Kidney (tissue), 14 donors: Measurements from ENCODE around the gene TMEM53. TPM values are rescaled to one million over a fixed set of nuclear protein-coding genes. Genes with fewer than 3 reads are reported as not detected.

Experiments used
- DNase-seq, 5 donors: peaks; one replicate each; pipeline ENCODE4 v3.0.0-alpha.2; 2013 to 2020
- FAIRE-seq: peaks from 2 replicates; lab custom pipeline; 2012; peaks lifted over from hg19 to GRCh38; lab: Jason Lieb, UNC
- H3K27ac ChIP-seq, 2 donors: one replicate each; pipeline ENCODE4 v1.7.0; 2013; ENCODE audit warnings: low read depth in 2 of 2, low read length in 2 of 2, inconsistent platforms in 1 of 2
- H3K27me3 ChIP-seq: one replicate; pipeline ENCODE4 v1.7.1; 2013; ENCODE audit warnings: low read length, inconsistent platforms; ENCODE audit not compliant: control insufficient read depth, insufficient read depth
- H3K36me3 ChIP-seq, 3 donors: one replicate each; pipeline versions ENCODE4 v1.7.0 to v1.7.1; 2013; ENCODE audit warnings: low read length in 3 of 3, control low read depth in 1 of 3, inconsistent platforms in 1 of 3; ENCODE audit not compliant: insufficient read depth in 3 of 3, control insufficient read depth in 2 of 3
- H3K4me1 ChIP-seq, 3 donors: one replicate each; pipeline versions ENCODE4 v1.7.0 to v1.7.1; 2013; ENCODE audit warnings: low read length in 3 of 3, inconsistent platforms in 1 of 3, low read depth in 1 of 3; ENCODE audit not compliant: control insufficient read depth in 2 of 3, insufficient read depth in 2 of 3
- H3K4me3 ChIP-seq, 3 donors: one replicate each; pipeline versions ENCODE4 v1.7.0 to v1.8.1; 2013; ENCODE audit warnings: low read length in 3 of 3, control low read depth in 1 of 3, inconsistent platforms in 1 of 3
- H3K9ac ChIP-seq, 3 donors: one replicate each; pipeline versions ENCODE4 v1.7.0 to v1.7.1; 2013; ENCODE audit warnings: low read length in 3 of 3, control low read depth in 1 of 3, inconsistent platforms in 1 of 3
- H3K9me3 ChIP-seq, 3 donors: one replicate each; pipeline versions ENCODE4 v1.7.0 to v1.7.1; 2013; ENCODE audit warnings: low read length in 3 of 3, control low read depth in 1 of 3, inconsistent platforms in 1 of 3; ENCODE audit not compliant: control insufficient read depth in 2 of 3, insufficient read depth in 1 of 3
- CTCF ChIP-seq: IDR thresholded peaks from 3 replicates; pipeline ENCODE4 v1.5.1; 2012; ENCODE audit warnings: mild to moderate bottlenecking, moderate library complexity, borderline replicate concordance; ENCODE audit not compliant: insufficient read depth; ENCODE audit errors: extremely low read depth
- intact Hi-C: fragments of 100-400 bp; cut with DNase I; formaldehyde crosslinking; loops from one replicate; pipeline ENCODE4 v1.11.1; 2022
- polyA plus RNA-seq: library from polyadenylated mRNA; stranded (reverse); fragments of 350-450 nt; fragmentation: Illumina TruSeq; extraction: RNeasy Lipid Tissue Mini Kit (QIAGEN cat#74804); gene quantifications from one replicate; pipeline ENCODE4 v1.2.3, GENCODE V29; 2014; ENCODE audit warnings: low read depth, low replicate concordance; ENCODE audit not compliant: insufficient read depth
- total RNA-seq: library from RNA; stranded (reverse); fragmentation: NEBNext Ultra II Directional; extraction: Animal tissue kit (Norgen Biotek cat#: 25700); gene quantifications from one replicate; pipeline ENCODE4 v1.2.1, GENCODE V29; 2021
- donor health status: control.
- donor health status: control.
- donor health status: control.
- donor health status: control.
- donor health status: control.
- donor health status: DM: yes; HTN: yes; CAD: no.
- donor health status: Normal renal cell carcinoma (clear cell type).

Gene TMEM53
- total and polyA plus RNA-seq, 2 donors from 2014 or later, result 16.4 to 45.0 TPM

GRCh38 chr1:44719318-44719717 is 45.0 kb upstream of the TMEM53 start:
- Histone ChIP-seq H3K36me3 (no peaks in the 10 kb centered on the region), H3K4me1 (peaks cover 0 to 3% (median 0%) of the 10 kb centered on the region in 3 donors), H3K4me3 (no peak overlapping the region), H3K9ac (no peak overlapping the region), H3K9me3 (no peaks in the 10 kb centered on the region), H3K27me3 (no peaks in the 10 kb centered on the region), H3K27ac (no peak overlapping the region)
- DNase-seq (no peak), FAIRE-seq (no peak)
- TF ChIP-seq CTCF, result no peak
- intact Hi-C loops, result no loop called here

- DNase-seq, result no peak
- H3K4me3 ChIP-seq, result no peak overlapping the region
- intact Hi-C loops, result no loop called here
- H3K9me3 ChIP-seq, result no peaks in the 10 kb centered on the region
- no peak overlapping the region for H3K27ac ChIP-seq
- no peak overlapping the region for H3K9ac ChIP-seq
- no peak for TF ChIP-seq CTCF
- no peak for FAIRE-seq
- H3K4me1 ChIP-seq, result peaks cover 0 to 3% (median 0%) of the 10 kb centered on the region in 3 donors
- H3K27me3 ChIP-seq, result no peaks in the 10 kb centered on the region
- H3K36me3 ChIP-seq, result no peaks in the 10 kb centered on the region
Measured at GRCh38 chr1:44718091-44718490, 43.8 kb upstream of the TMEM53 start.

GRCh38 chr1:44717653-44718052 is 43.4 kb upstream of the TMEM53 start:
- Histone ChIP-seq H3K9me3 (no peaks in the 10 kb centered on the region), H3K9ac (no peak overlapping the region), H3K27ac (no peak overlapping the region), H3K27me3 (no peaks in the 10 kb centered on the region), H3K4me1 (peaks cover 0 to 3% (median 0%) of the 10 kb centered on the region in 3 donors), H3K36me3 (no peaks in the 10 kb centered on the region), H3K4me3 (no peak overlapping the region)
- no peak for TF ChIP-seq CTCF
- intact Hi-C loops, result no loop called here
- DNase-seq (no peak), FAIRE-seq (no peak)

GRCh38 chr1:44717156-44717555 is 42.9 kb upstream of the TMEM53 start:
- no peak for TF ChIP-seq CTCF
- no peaks in the 10 kb centered on the region for H3K27me3 ChIP-seq
- no peak overlapping the region for H3K27ac ChIP-seq
- no peak overlapping the region for H3K9ac ChIP-seq
- DNase-seq (no peak), FAIRE-seq (no peak)
- H3K4me1 ChIP-seq, result peaks cover 0 to 3% (median 0%) of the 10 kb centered on the region in 3 donors
- intact Hi-C loops, result no loop called here
- H3K4me3 ChIP-seq, result no peak overlapping the region
- no peaks in the 10 kb centered on the region for H3K36me3 ChIP-seq
- H3K9me3 ChIP-seq, result no peaks in the 10 kb centered on the region
